ENCODE data around the gene LHPP.

Gene LHPP

GRCh38 chr10:124520558-124521428, 59.2 kb downstream of the LHPP start:
- DNase-seq: no peak

DNA sequence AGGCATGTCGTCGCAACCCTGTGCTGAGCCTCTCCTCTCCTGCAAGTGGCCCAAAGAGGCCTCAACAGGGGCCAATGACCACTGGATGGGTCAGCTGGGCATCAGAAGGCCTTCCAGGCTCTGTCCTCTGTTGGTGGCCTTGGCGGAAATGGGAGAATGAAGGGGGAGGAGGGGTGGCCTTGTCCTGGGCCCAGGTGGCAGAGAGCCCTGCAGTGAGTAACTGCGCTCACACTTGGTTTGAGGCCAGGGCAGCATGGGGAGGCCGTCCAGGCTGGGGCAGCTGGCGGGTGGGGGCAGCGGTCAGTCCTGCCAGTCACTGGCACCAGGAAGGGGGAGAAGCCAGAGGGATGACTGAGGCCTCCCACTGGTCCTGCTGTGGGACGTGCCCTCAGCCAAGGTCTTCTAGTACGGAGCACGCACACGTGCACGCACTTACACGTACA, 59.8 kb downstream of the LHPP start:
- DNase-seq: peak in 52 of 56 donors; percentile 28 to 88 (median 73)

DNA sequence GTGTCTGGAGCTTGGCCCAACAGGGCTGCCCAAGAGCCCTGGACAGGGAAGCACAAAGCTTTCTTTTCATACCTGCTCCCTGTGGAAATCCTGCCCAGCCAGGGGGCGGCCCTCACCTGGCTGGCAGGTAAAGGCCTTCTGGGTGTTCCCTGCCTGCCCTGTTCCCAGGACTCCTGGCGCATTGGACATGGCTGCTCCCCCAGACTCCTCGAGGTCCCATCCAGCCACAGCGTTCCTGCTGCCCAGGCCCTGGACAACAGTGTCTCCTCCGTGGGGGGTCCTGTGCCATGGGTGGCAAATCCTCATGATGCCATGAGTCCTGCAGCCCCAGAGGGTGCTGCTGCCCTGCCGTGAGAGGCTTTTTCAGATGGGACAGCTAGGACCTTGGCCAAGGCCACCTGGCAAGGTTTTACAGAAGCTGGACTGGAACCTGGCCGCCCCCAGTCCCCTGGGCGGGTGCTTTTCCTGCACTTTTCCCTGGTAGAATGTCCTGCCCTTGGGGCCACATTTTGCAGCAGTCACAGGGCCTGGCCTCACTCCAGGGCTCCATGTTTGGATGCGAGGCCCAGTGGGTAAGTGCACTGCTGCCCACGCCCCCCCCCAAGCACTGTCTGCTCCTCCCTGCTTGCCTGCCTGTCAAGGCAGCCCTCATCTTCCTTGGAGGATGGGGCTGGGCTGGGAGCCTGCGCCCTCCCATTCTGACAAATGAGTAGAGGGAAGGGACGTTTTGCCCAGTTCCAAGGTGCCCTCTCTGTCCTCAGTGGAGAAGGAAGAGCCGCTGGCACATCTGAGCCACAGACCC, 60.7 kb downstream of the LHPP start:
- no peak for DNase-seq

GRCh38 chr10:124522933-124523871, 61.6 kb downstream of the LHPP start:
- DNase-seq: no peak

GRCh38 chr10:124523901-124524300, 62.3 kb downstream of the LHPP start:
- DNase-seq: no peak

GRCh38 chr10:124524991-124525653, 63.5 kb downstream of the LHPP start:
- DNase-seq: peak in 19 of 56 donors; percentile 16 to 73 (median 38)

DNA sequence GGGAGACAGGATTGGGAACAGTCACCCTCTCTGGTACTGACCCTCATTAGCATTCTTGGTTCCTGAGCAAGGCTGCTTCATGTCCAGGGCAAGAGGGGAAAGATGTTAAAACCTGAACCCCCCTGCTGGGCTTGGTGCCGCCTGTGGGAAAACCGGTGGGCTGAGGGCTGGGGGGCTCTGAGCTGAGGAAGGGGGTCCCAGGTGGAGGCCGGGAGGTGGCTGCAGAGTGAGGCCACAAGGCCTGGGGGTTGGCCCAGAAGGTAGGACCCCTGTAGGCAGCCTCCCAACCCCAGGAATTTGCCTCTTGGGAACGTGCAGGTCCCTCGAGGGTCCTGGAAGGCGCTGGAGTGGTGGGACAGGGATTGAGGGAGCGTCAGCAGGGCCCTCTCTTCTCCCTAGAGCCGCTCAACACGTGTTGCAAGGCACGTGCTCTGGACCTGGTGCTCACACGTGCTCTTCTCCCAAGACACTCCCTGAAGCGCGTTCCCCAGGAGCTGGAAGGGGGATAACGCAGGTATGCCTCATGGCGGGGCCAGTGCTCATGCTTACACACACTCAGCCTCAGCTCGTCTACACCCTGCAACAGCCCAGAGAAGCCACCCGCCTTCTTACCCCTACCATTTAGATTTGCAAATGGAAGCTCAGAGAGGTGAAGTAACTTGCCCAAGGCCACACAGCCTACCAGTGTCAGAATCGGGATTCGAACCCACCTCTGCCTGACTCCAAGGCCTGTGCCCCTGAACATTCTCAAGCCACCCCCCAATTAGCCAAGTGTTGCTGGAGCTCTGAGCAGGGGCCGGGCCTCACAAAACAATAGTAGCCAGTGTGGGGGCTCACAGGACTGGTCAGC, 64.4 kb downstream of the LHPP start:
- DNase-seq: no peak

DNA sequence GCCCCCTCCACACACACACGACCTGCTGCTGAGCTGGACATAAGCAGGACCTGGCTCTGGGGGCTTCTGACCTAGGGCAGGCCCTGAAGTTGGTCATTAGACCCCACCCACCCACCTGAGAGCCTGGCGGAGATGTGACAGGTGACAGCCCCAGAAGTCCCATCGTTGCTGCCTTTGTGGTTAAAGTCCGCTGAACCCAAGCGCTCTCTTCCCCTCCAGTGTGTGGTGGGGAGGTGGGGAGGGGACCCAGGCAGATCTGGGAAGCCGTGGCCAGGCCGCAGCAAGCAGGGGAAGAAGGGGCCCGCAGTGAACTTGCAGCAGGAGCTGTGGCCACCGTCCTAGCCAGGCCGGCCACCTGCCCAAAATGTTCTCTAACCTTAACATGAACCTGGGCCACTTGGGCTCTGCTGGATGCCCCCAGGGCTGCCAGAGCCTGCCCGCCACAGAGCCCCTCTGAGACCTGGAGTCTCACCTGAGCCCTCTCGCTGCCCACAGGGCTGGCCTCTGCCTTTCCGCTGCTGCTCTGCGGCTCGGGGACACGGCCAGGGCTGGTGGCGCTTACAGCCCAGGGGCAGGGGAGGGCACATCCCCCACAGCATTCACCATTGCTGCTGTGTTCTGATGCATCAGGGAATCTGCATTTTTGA, 65.1 kb downstream of the LHPP start:
- no peak for DNase-seq

DNA sequence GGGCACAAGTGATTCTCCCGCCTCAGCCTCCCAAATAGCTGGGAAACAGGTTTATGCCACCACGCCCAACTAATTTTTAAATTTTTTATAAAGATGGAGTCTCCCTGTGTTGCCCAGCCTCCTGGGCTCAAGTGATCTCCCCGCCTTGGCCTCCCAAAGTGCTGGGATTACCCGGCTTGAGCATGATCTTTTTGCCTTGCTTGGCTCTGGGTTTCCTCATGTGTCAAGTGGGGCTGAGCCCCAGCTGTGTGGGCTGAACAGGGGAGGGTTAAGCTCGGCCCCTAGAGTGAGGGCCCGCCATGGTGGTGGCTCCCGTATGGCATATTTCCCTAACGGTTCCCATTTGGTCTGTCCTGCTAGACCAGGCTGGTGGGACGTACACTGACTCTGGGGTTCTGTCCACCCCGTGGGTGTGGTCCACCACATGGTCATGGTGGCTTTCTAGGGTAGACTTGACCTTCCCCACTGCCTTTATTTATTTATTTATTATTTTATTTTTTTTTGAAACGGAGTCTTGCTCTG, 66.3 kb downstream of the LHPP start:
- DNase-seq: no peak

- DNase-seq: peak in 3 of 56 donors; percentile 37 to 52 (median 50)
Measured at GRCh38 chr10:124529661-124530214, 68.1 kb downstream of the LHPP start.

GRCh38 chr10:124530215-124530665, 68.6 kb downstream of the LHPP start:
- peak in 55 of 56 donors; percentile 15 to 92 (median 69) for DNase-seq

GRCh38 chr10:124530816-124531215, 69.2 kb downstream of the LHPP start:
- DNase-seq: no peak

DNA sequence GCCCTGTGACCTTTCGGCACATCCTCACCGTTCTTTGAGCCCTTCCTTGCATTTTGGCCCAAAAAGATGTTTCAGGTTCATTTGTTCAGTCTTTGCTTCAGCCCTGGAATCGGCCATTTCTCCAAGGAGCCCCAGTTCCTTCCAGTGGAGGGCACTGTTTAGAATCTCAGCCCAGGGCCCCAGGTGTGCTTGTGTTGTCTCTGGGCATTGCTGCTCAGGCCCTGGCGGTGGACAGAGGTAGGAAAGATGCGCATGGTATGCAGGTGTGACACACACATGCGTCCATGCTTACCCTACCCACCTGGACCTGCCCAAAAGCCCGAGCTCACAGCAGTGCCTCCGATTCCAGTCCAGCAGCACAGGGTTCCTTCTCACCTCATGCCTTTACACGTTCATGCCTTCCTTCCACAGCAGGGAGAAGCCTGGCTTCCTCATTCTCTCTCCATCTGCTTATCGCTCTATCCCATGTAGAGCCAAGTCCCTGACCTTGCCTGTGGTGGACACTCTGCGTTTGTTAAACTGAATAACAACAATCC, 70.6 kb downstream of the LHPP start:
- DNase-seq: no peak

DNA sequence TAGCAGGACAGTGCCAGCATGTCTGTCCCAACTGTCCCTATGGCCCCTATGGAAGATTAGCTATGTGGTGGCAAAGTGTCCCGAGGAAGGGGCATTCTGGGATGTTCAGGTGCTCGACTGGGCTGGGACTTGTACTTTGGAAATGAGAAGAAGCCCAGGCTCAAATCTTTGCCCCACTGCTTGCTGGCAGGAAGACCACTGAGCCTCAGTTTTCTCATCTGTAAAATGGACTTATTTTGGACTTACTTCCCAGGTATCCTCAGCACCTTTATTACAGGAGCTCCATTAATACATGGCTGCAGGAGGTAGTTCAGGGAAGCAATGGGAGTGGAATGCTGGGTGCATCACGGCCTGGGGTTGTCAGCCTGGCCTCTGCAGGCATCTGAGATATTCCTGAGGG, 71.2 kb downstream of the LHPP start:
- DNase-seq: no peak

GRCh38 chr10:124533266-124533665, 71.6 kb downstream of the LHPP start:
- DNase-seq: no peak

GRCh38 chr10:124534231-124534798, 72.7 kb downstream of the LHPP start:
- peak in 8 of 56 donors; percentile 10 to 49 (median 43) for DNase-seq

DNA sequence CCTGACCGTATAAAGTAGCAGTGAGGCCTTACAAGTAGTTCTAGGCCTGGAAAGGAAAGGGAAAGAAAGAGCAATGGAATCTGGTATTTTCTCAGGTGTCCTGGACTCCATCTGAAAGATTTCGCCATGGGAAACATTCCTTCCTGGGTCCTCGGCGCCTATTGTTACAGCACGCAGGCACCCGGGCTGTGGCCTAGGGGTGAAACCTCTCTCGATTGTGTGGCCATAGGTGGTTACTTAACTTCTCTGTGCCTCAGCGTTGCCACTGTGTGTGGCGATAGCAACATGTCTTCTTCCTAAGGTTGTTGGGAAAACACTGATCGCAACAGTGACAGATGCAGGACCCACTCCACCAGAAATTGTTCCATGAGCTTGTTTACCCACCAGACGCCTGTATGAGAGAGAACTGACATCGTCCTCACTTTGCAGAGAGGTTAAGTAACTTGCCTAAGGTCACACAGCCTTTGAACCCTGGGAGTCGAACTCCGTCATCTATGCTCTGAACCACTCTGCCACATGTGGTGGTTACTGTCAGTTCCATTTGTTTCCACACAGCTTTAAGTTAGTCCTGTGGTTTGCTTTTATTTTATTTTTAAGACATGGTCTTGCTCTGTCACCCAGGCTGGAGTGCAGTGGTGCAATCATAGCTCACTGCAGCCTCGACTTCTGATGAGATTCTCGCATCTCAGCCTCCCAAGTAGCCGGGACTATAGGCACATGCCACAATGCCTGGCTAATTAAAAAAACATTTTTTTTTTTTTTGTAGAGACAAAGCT, 73.4 kb downstream of the LHPP start:
- DNase-seq: no peak
